Hepatocyte (in vitro differentiated cells): ENCODE results near the gene GHR. TPM values are rescaled to one million over a fixed set of nuclear protein-coding genes. Genes with fewer than 3 reads are reported as not detected.
"Not testable (repeated sequence)": the region's sequence is repeated elsewhere in the genome, so short reads cannot be mapped to it uniquely, and the experiment has no call there.

Experiments
- DNase-seq: peaks from one replicate; pipeline ENCODE4 v3.0.0-alpha.2; 2016; ENCODE audit warnings: low spot score
- H2AFZ ChIP-seq: fragments of 200-600 bp; sonication (generic); 2 replicates; pipeline ENCODE4 v1.6.0; 2016; ENCODE audit warnings: antibody characterized with exemption, mild to moderate bottlenecking
- H3K27ac ChIP-seq: fragments of 200-600 bp; sonication (generic); 2 replicates; pipeline ENCODE4 v1.5.1; 2016; ENCODE audit warnings: mild to moderate bottlenecking
- H3K27me3 ChIP-seq: fragments of 200-600 bp; sonication (generic); 2 replicates; pipeline ENCODE4 v1.6.1; 2016
- H3K36me3 ChIP-seq: fragments of 200-600 bp; sonication (generic); replicated peaks from 2 replicates; pipeline ENCODE4 v1.5.1; 2016; ENCODE audit warnings: low read depth; ENCODE audit not compliant: insufficient read depth
- H3K4me1 ChIP-seq: fragments of 200-600 bp; sonication (generic); 2 replicates; pipeline ENCODE4 v1.5.1; 2016; ENCODE audit warnings: mild to moderate bottlenecking, moderate library complexity; ENCODE audit not compliant: insufficient read depth
- H3K4me2 ChIP-seq: fragments of 200-600 bp; sonication (generic); 2 replicates; pipeline ENCODE4 v1.6.0; 2016
- H3K4me3 ChIP-seq: fragments of 200-600 bp; sonication (generic); 2 replicates; pipeline ENCODE4 v1.5.1; 2016; ENCODE audit warnings: mild to moderate bottlenecking
- H3K79me2 ChIP-seq: fragments of 200-600 bp; sonication (generic); 2 replicates; pipeline ENCODE4 v1.6.0; 2017; ENCODE audit warnings: mild to moderate bottlenecking
- H3K9me2 ChIP-seq: fragments of 200-600 bp; sonication (generic); replicated peaks from 2 replicates; pipeline ENCODE4 v1.6.0; 2017; ENCODE audit warnings: mild to moderate bottlenecking; ENCODE audit not compliant: insufficient read depth
- H3K9me3 ChIP-seq: fragments of 200-600 bp; sonication (generic); 2 replicates; pipeline ENCODE4 v1.5.1; 2016; ENCODE audit warnings: low read depth, mild to moderate bottlenecking
- H4K20me1 ChIP-seq: fragments of 200-600 bp; sonication (generic); 2 replicates; pipeline ENCODE4 v1.6.0; 2016; ENCODE audit warnings: mild to moderate bottlenecking; ENCODE audit not compliant: insufficient read depth, poor library complexity, severe bottlenecking
- EZH2 ChIP-seq: fragments of 200-600 bp; sonication (generic); IDR thresholded peaks from 2 replicates; pipeline ENCODE4 v1.6.1; 2016; ENCODE audit warnings: antibody characterized with exemption, mild to moderate bottlenecking, borderline replicate concordance
- EZH2phosphoT487 ChIP-seq: fragments of 200-600 bp; sonication (generic); IDR thresholded peaks from one replicate; pipeline ENCODE4 v1.6.1; 2018; ENCODE audit warnings: antibody characterized with exemption, mild to moderate bottlenecking, low read depth, moderate library complexity; ENCODE audit not compliant: unreplicated experiment, severe bottlenecking
- WGBS: methylation state at CpG from one replicate; pipeline ENCODE4 v1.1.6; 2016; ENCODE audit warnings: low lambda C conversion rate; ENCODE audit errors: missing lambda C conversion rate; 5-methylcytosine and 5-hydroxymethylcytosine counted together
- polyA plus RNA-seq: library from polyadenylated mRNA; unstranded; fragments of >200 nt; fragmentation: Nextera tagmentation; extraction: Ambion mirVana; gene quantifications from 2 replicates; pipeline ENCODE4 v1.2.1, GENCODE V29; 2016
- total RNA-seq: library from RNA; depleted of rRNA; stranded (reverse); fragments of >200 nt; gene quantifications from 2 replicates; pipeline ENCODE4 v1.2.3, GENCODE V29; 2014
- TF ChIP-seq, protein P1 (sequence below): fragments of 200-600 bp; sonication (generic); IDR thresholded peaks from 2 replicates; pipeline ENCODE4 v1.5.1; 2016; ENCODE audit warnings: antibody characterized with exemption, mild to moderate bottlenecking; ENCODE audit not compliant: poor library complexity

The GHR gene
- total and polyA plus RNA-seq, 2 experiments from 2014 or later = 14.4 to 24.3 TPM

DNA sequence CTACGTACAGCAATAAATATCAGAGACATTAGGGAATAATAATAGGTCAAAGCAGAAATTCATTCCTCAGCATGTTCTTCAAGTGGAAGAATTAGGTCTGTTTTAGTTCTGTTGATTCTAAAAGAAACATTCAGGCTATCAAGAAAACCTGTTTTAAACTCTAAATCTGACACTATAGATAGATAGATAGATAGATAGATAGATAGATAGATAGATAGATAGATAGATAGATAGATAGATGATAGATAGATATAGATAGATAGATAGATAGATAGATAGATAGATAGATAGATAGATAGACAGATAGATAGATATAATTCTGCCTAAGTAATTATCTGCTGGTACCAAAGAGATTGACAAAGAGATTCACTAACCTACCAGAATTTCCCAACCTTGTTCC is 155.7 kb downstream of the GHR start:
- not testable (repeated sequence) for H3K79me2 ChIP-seq, H2AFZ ChIP-seq, H3K36me3 ChIP-seq, H3K4me2 ChIP-seq, H3K27ac ChIP-seq, H3K27me3 ChIP-seq, H3K4me3 ChIP-seq, H3K9me2 ChIP-seq, H3K4me1 ChIP-seq, H3K9me3 ChIP-seq, H4K20me1 ChIP-seq, DNase-seq
- WGBS = 94% methylated on average over 1 of the region's 1 CpG

- TF ChIP-seq EZH2 = no peak
- TF ChIP-seq, protein P1, sequence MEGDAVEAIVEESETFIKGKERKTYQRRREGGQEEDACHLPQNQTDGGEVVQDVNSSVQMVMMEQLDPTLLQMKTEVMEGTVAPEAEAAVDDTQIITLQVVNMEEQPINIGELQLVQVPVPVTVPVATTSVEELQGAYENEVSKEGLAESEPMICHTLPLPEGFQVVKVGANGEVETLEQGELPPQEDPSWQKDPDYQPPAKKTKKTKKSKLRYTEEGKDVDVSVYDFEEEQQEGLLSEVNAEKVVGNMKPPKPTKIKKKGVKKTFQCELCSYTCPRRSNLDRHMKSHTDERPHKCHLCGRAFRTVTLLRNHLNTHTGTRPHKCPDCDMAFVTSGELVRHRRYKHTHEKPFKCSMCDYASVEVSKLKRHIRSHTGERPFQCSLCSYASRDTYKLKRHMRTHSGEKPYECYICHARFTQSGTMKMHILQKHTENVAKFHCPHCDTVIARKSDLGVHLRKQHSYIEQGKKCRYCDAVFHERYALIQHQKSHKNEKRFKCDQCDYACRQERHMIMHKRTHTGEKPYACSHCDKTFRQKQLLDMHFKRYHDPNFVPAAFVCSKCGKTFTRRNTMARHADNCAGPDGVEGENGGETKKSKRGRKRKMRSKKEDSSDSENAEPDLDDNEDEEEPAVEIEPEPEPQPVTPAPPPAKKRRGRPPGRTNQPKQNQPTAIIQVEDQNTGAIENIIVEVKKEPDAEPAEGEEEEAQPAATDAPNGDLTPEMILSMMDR = no peak
- no peak for TF ChIP-seq EZH2phosphoT487
- no peak overlapping the region for H2AFZ ChIP-seq
- no peaks in the 10 kb centered on the region for H4K20me1 ChIP-seq
- H3K27ac ChIP-seq = no peak overlapping the region
- no peaks in the 10 kb centered on the region for H3K36me3 ChIP-seq
- no peaks in the 10 kb centered on the region for H3K79me2 ChIP-seq
- H3K27me3 ChIP-seq = no peaks in the 10 kb centered on the region
- no peak overlapping the region for H3K4me2 ChIP-seq
- no peak for DNase-seq
- H3K9me3 ChIP-seq = no peaks in the 10 kb centered on the region
- no peak overlapping the region for H3K4me3 ChIP-seq
- WGBS = 52% methylated on average over 1 of the region's 1 CpG
- no peaks in the 10 kb centered on the region for H3K9me2 ChIP-seq
- no peaks in the 10 kb centered on the region for H3K4me1 ChIP-seq
Measured at GRCh38 chr5:42579320-42579719, 156.1 kb downstream of the GHR start.

DNA sequence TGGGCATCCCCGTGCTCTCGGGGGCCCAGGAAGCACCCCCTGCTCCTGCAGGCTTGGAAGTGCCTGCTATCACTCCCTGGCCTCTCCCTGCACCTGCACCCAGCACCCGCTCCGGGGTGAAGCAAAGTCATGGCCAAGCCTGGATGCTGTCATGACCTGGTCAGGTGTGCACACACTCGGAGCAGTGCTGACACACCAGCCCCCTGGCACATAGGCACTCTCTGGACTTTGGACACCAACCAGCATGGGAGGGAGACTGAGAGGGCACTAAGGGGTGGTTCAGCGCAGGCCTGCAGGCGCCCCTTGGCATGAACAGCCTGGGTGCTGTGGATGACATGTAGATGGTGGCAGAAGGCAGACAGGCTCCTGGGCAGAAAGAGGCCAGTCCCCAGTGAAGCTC is 158.6 kb downstream of the GHR start:
- 98% methylated on average over 7 of the region's 7 CpGs for WGBS
- Histone ChIP-seq H4K20me1 (no peaks in the 10 kb centered on the region), H3K9me3 (no peaks in the 10 kb centered on the region), H3K79me2 (no peaks in the 10 kb centered on the region), H3K27me3 (no peaks in the 10 kb centered on the region), H3K36me3 (no peaks in the 10 kb centered on the region), H3K27ac (no peak overlapping the region), H2AFZ (no peak overlapping the region), H3K4me2 (no peak overlapping the region), H3K4me1 (peaks cover 5% of the 10 kb centered on the region), H3K4me3 (no peak overlapping the region), H3K9me2 (no peaks in the 10 kb centered on the region)
- DNase-seq = no peak
- no peak for TF ChIP-seq EZH2
- no peak for TF ChIP-seq EZH2phosphoT487
- TF ChIP-seq, protein P1 = no peak

- peaks cover 13% of the 10 kb centered on the region for H3K4me1 ChIP-seq
- H3K9me2 ChIP-seq = no peaks in the 10 kb centered on the region
- no peaks in the 10 kb centered on the region for H3K9me3 ChIP-seq
- no peaks in the 10 kb centered on the region for H4K20me1 ChIP-seq
- TF ChIP-seq, protein P1 = no peak
- no peak for TF ChIP-seq EZH2
- TF ChIP-seq EZH2phosphoT487 = no peak
- H3K4me2 ChIP-seq = no peak overlapping the region
- H3K4me3 ChIP-seq = no peak overlapping the region
- H2AFZ ChIP-seq = no peak overlapping the region
- no peak overlapping the region for H3K27ac ChIP-seq
- no peaks in the 10 kb centered on the region for H3K27me3 ChIP-seq
- DNase-seq = no peak
- H3K36me3 ChIP-seq = no peaks in the 10 kb centered on the region
- H3K79me2 ChIP-seq = no peaks in the 10 kb centered on the region
- 96% methylated on average over 13 of the region's 13 CpGs for WGBS
Measured at GRCh38 chr5:42582723-42583122, 159.5 kb downstream of the GHR start.
